NT2/D1 (cell line): ENCODE measurements around the gene R3HCC1L.
"Not testable (repeated sequence)": the region's sequence is repeated elsewhere in the genome, so short reads cannot be mapped to it uniquely, and the experiment has no call there.

ENCODE experiments used
- SUZ12 ChIP-seq: IDR thresholded peaks from 2 replicates; pipeline ENCODE4 v1.6.1; 2011; ENCODE audit not compliant: insufficient read length, insufficient read depth; ENCODE audit errors: extremely low read depth
- YY1 ChIP-seq: IDR thresholded peaks from 2 replicates; pipeline ENCODE4 v1.6.1; 2011; ENCODE audit not compliant: insufficient read length, insufficient read depth
- ZNF274 ChIP-seq: IDR thresholded peaks from 2 replicates; pipeline ENCODE4 v1.6.1; 2011; ENCODE audit warnings: mild to moderate bottlenecking, low read depth, low read length

DNA sequence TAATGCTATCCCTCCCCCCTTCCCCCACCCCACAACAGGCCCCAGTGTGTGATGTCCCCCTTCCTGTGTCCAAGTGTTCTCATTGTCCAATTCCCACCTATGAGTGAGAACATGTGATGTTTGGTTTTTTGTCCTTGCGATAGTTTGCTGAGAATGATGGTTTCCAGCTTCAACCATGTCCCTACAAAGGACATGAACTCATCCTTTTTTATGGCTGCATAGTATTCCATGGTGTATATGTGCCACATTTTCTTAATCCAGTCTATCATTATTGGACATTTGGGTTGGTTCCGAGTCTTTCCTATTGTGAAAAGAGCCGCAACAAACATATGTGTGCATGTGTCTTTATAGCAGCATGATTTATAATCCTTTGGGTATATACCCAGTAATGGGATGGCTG, 93.3 kb downstream of the R3HCC1L start:
- TF ChIP-seq YY1, ZNF274, SUZ12: not testable (repeated sequence)
